ENCODE data around the gene FRY. TPM values are rescaled to one million over a fixed set of nuclear protein-coding genes. Genes with fewer than 3 reads are reported as not detected.

The FRY gene
- total and polyA plus RNA-seq, 9 of the 15 experiments (the other 6 are each of a cell fraction or from before 2014, with no cell fraction given) = 0.03 to 0.31 (median 0.11) TPM; not detected in 3

DNA sequence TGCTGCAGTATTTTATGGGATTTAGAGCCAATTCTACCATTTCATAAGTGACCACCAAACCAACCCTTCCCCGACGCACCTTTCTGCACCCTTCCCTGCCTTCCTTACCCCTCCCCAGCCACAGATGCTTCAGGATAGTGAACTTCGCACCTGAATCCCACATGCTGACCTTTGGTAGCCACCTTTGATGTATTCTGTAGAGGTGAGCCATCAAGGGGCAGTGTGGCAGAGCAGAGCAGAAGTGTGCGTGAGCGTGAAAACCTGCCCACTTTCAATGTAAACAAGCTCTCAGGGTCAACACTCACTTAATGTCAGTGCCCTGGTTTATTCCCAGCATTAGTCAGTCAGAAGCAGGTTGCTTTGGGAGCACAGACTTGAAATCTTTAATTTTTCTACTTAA lies 107.7 kb downstream of the FRY start (continued):
- no peak for TF ChIP-seq ETS2 (tag; IDR thresholded peaks at IDR 0.05; ENCODE audit: borderline replicate concordance, poor library complexity, severe bottlenecking)
- TF ChIP-seq, protein P1, sequence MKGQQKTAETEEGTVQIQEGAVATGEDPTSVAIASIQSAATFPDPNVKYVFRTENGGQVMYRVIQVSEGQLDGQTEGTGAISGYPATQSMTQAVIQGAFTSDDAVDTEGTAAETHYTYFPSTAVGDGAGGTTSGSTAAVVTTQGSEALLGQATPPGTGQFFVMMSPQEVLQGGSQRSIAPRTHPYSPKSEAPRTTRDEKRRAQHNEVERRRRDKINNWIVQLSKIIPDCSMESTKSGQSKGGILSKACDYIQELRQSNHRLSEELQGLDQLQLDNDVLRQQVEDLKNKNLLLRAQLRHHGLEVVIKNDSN (CRISPR knock-in tag; IDR thresholded peaks at IDR 0.05) = no peak

DNA sequence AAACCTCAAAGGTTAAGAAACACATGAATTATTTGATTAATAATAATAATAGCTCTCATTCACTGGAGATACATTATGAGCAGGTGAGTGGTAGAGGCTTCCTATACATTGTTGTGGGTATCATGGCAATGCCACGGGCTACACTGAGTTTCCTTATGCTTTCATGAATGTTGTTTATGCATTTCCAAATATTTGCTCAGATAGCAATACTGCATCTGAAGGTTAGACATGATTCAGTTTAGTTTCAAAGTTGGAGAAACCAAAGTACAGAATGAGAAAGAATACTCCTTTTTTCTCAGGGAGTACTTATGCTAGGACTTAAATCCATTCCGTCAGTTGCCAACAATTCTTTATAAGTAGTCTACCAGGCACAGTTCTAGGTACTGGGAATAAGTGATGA lies 108.5 kb downstream of the FRY start:
- no TSS peak for BruUV-seq (replicated peaks)
- no peaks in the 10 kb centered on the region for H3K27me3 ChIP-seq (ENCODE audit: control insufficient read depth in 2 of 2, insufficient read depth in 2 of 2, low read length in 2 of 2)
- no peak overlapping the region for H3K4me2 ChIP-seq (ENCODE audit: insufficient read depth, low read length)
- TF ChIP-seq, protein P2, sequence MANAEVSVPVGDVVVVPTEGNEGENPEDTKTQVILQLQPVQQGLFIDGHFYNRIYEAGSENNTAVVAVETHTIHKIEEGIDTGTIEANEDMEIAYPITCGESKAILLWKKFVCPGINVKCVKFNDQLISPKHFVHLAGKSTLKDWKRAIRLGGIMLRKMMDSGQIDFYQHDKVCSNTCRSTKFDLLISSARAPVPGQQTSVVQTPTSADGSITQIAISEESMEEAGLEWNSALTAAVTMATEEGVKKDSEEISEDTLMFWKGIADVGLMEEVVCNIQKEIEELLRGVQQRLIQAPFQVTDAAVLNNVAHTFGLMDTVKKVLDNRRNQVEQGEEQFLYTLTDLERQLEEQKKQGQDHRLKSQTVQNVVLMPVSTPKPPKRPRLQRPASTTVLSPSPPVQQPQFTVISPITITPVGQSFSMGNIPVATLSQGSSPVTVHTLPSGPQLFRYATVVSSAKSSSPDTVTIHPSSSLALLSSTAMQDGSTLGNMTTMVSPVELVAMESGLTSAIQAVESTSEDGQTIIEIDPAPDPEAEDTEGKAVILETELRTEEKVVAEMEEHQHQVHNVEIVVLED (CRISPR knock-in tag; IDR thresholded peaks at IDR 0.05) = no peak
- TF ChIP-seq MYC (IDR thresholded peaks at IDR 0.05; ENCODE audit: low read depth, low read length) (no peak), MYC (CRISPR knock-in tag; IDR thresholded peaks at IDR 0.05; ENCODE audit: borderline replicate concordance, low read depth) (no peak), ZBTB17 (CRISPR knock-in tag; IDR thresholded peaks at IDR 0.05) (no peak), PRPF4 (IDR thresholded peaks at IDR 0.05; ENCODE audit: insufficient read depth, low read depth, low read length, poor library complexity, severe bottlenecking) (no peak), BRCA1 (IDR thresholded peaks at IDR 0.05) (no peak), BRCA1 (CRISPR knock-in tag; IDR thresholded peaks at IDR 0.05) (no peak), ZNF717 (CRISPR knock-in tag; IDR thresholded peaks at IDR 0.05) (no peak)
- TF ChIP-seq, protein P3, sequence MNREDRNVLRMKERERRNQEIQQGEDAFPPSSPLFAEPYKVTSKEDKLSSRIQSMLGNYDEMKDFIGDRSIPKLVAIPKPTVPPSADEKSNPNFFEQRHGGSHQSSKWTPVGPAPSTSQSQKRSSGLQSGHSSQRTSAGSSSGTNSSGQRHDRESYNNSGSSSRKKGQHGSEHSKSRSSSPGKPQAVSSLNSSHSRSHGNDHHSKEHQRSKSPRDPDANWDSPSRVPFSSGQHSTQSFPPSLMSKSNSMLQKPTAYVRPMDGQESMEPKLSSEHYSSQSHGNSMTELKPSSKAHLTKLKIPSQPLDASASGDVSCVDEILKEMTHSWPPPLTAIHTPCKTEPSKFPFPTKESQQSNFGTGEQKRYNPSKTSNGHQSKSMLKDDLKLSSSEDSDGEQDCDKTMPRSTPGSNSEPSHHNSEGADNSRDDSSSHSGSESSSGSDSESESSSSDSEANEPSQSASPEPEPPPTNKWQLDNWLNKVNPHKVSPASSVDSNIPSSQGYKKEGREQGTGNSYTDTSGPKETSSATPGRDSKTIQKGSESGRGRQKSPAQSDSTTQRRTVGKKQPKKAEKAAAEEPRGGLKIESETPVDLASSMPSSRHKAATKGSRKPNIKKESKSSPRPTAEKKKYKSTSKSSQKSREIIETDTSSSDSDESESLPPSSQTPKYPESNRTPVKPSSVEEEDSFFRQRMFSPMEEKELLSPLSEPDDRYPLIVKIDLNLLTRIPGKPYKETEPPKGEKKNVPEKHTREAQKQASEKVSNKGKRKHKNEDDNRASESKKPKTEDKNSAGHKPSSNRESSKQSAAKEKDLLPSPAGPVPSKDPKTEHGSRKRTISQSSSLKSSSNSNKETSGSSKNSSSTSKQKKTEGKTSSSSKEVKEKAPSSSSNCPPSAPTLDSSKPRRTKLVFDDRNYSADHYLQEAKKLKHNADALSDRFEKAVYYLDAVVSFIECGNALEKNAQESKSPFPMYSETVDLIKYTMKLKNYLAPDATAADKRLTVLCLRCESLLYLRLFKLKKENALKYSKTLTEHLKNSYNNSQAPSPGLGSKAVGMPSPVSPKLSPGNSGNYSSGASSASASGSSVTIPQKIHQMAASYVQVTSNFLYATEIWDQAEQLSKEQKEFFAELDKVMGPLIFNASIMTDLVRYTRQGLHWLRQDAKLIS (CRISPR knock-in tag; IDR thresholded peaks at IDR 0.05) = no peak
- in situ Hi-C loops (cut with MboI) = no loop called here
- intact Hi-C loops (cut with micrococcal nuclease) = no loop called here
- WGBS (ENCODE audit: insufficient coverage, low coverage, missing lambda C conversion rate) = 0% methylated on average over 2 of the region's 2 CpGs
- H3K27ac ChIP-seq (ENCODE audit: extremely low read depth, low read depth, low read length) = no peak overlapping the region
- H3K36me3 ChIP-seq (ENCODE audit: control insufficient read depth, insufficient read depth, low read length) = no peaks in the 10 kb centered on the region
- ATAC-seq (no peak), FAIRE-seq (no peak), DNase-seq (ENCODE audit: extremely low read depth in 1 of 4, low spot score in 3 of 4) (no peak)
- no peaks in the 10 kb centered on the region for H4K20me1 ChIP-seq (replicated peaks; ENCODE audit: control insufficient read depth, insufficient read depth, low read length)
- CTCF ChIA-PET (ENCODE audit: low intra/inter-chr PET ratio) = no interaction called here
- no peak overlapping the region for H3K9ac ChIP-seq (ENCODE audit: insufficient read depth in 1 of 2, low read depth in 2 of 2, low read length in 2 of 2)
- no peaks in the 10 kb centered on the region for H3K4me1 ChIP-seq (replicated peaks in 1 of 2; ENCODE audit: control insufficient read depth in 2 of 2, insufficient read depth in 2 of 2, low read length in 2 of 2)
- H2AFZ ChIP-seq (ENCODE audit: low read depth, low read length) = no peak overlapping the region
- H3K9me3 ChIP-seq (replicated peaks; ENCODE audit: control insufficient read depth, insufficient read depth, low read depth, low read length) = no peaks in the 10 kb centered on the region
- no peaks in the 10 kb centered on the region for H3K79me2 ChIP-seq (ENCODE audit: control insufficient read depth, insufficient read depth, low read length)
- H3K4me3 ChIP-seq = no peak overlapping the region
- POLR2A ChIA-PET = no interaction called here
- no peaks in the 10 kb centered on the region for H3K9me1 ChIP-seq (ENCODE audit: control insufficient read depth, insufficient read depth, low read length)

Data from K562 (cell line).